Heart left ventricle (tissue), 16 donors: ENCODE measurements around the gene PSMB2. TPM values are rescaled to one million over a fixed set of nuclear protein-coding genes. Genes with fewer than 3 reads are reported as not detected.

Experiments used
- ATAC-seq, 4 donors: fragments of 200-7000 bp; cut with Tn5 transposase; one replicate each; pipeline ENCODE4 v1.9.1; 2020 to 2022; ENCODE audit warnings: moderate library complexity in 4 of 4, mild to moderate bottlenecking in 3 of 4, moderate number of reproducible peaks in 1 of 4
- DNase-seq, 5 donors: peaks; one replicate each; pipeline ENCODE4 v3.0.0-alpha.2; 2020
- H3K27ac ChIP-seq, 12 donors: fragments of 200-600 bp; sonication (generic) in 4 of 12; one replicate each; pipeline versions ENCODE4 v1.5.0 to v1.8.0; 2016 to 2022; ENCODE audit warnings: mild to moderate bottlenecking in 2 of 12
- H3K27me3 ChIP-seq, 9 donors: fragments of 200-600 bp; sonication (generic) in 2 of 9; one replicate each; pipeline versions ENCODE4 v1.5.1 to v1.8.0; 2016 to 2022; ENCODE audit warnings: mild to moderate bottlenecking in 3 of 9
- H3K36me3 ChIP-seq, 9 donors: fragments of 200-600 bp; sonication (generic) in 2 of 9; one replicate each; pipeline versions ENCODE4 v1.5.0 to v1.8.0; 2018 to 2022; ENCODE audit warnings: mild to moderate bottlenecking in 2 of 9
- H3K4me1 ChIP-seq, 12 donors: fragments of 200-600 bp; sonication (generic) in 4 of 12; one replicate each; pipeline versions ENCODE4 v1.5.0 to v1.8.0; 2016 to 2022; ENCODE audit warnings: mild to moderate bottlenecking in 3 of 12
- H3K4me3 ChIP-seq, 12 donors: fragments of 200-600 bp; sonication (generic) in 4 of 12; one replicate each; pipeline versions ENCODE4 v1.5.0 to v1.8.0; 2017 to 2022; ENCODE audit warnings: mild to moderate bottlenecking in 9 of 12, moderate library complexity in 4 of 12
- H3K9me3 ChIP-seq, 12 donors: fragments of 200-600 bp; sonication (generic) in 4 of 12; one replicate each; pipeline versions ENCODE4 v1.5.0 to v1.8.0; 2016 to 2022; ENCODE audit warnings: mild to moderate bottlenecking in 1 of 12
- POLR2A ChIP-seq, 2 donors: fragments of 450-650 bp; IDR thresholded peaks; one replicate each; pipeline ENCODE4 v1.6.1; 2017; ENCODE audit warnings: antibody characterized with exemption in 2 of 2, mild to moderate bottlenecking in 2 of 2, moderate library complexity in 2 of 2
- WGBS, 4 donors: extraction: QIAGEN DNeasy Blood & Tissue Kit in 2 of 4; methylation state at CpG; one replicate each; pipeline versions ENCODE4 v1.1.5 to v1.1.7; 2013 to 2018; 5-methylcytosine and 5-hydroxymethylcytosine counted together
- intact Hi-C, 10 donors: fragments of 100-400 bp; cut with DNase I; formaldehyde crosslinking; loops; one replicate each; pipeline versions ENCODE4 v1.11.1 to v1.14.2; 2022
- polyA plus RNA-seq, 2 donors: library from polyadenylated mRNA; stranded (reverse); fragments of 200-250 nt; gene quantifications; one replicate each; pipeline ENCODE4 v1.2.3, GENCODE V29; 2013
- total RNA-seq, 9 donors: library from RNA; depleted of rRNA in 2 of 9; stranded (reverse); fragments of >200 nt in 2 of 9; fragmentation: NEBNext Ultra II Directional in 3 of 9; extraction: Animal tissue kit (Norgen Biotek cat#: 25700) in 3 of 9; gene quantifications; one replicate each; pipeline versions ENCODE4 v1.1.0 to v1.2.4, GENCODE V29; 2016 to 2023
- TF ChIP-seq, protein P1 (sequence below), 12 donors: fragments of 200-600 bp; sonication (generic) in 4 of 12; IDR thresholded peaks; one replicate each; pipeline versions ENCODE4 v1.5.0 to v1.8.0; 2018 to 2022; ENCODE audit warnings: antibody characterized with exemption in 12 of 12, mild to moderate bottlenecking in 5 of 12
- donor health status: ischemic (EF 13 %, LVEDD 7.1; RV severe dilation, severe dysfunction).
- donor health status: healthy with polysubstance abuse.
- donor health status: DM: no; HTN: yes; CAD: no.
- donor health status: DM: no; HTN: no; CAD: no.
- donor health status: ischemic (EF 25% LVEDD 6.9; RV normal size, moderate dysfunction).
- donor health status: ischemic (EF 25% LVEDD 5.7; RV mildly dilated, moderate dysfunction).
- donor health status: healthy.
- donor health status: DM: yes; HTN: yes; CAD: no.
- donor health status: ischemic (EF 35%, LVEDD 5.7; RV mildly dilated, moderate dysfunction).
- donor health status: nonischemic (EF 11% LVEDD 7.7; RV severe dilation, severe dysfunction).
- donor health status: DM: yes; HTN: yes; CAD: no.
- donor health status: PGD.
- donor health status: ischemic (EF 29% LVEDD 5.4; RV normal size, mild dysfunction).
- donor health status: nonischemic (EF 23%, LVEDD 6.1; RV moderate dilation, normal function).

The PSMB2 gene
- total and polyA plus RNA-seq, 11 donors = 36.3 to 60.0 (median 41.7) TPM

DNA sequence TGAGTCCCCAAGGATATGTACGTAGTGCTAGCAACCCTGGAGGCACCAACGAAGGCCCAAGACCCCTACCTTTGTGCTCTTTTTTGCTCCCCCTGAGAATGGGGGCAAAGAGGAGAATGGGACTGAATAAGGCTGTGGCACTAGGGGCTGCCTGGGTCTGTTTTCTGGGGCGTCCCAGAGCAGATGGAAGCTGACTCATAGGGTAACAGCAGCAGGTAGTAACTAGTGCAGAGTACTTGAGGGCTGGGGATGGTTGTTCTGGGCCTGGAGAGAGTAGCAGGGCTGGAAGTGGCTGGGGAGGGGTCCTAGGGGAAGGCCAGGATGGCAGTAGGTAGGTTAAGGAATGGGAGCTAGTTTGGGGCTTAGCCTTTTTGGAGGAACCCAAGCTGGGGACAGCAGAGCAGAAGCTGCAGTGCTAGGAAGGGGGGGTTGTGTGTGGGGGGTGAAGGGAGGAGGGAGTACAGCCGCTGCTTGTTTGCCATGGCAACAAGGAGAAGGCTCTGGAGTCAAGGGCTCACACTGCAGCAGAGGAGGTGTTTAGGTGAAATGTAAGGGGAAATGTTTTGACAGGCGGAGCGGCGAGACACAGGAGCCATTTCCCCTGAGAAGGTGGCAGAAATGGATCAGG, 81.9 kb downstream of the PSMB2 start:
- TF ChIP-seq, protein P1, sequence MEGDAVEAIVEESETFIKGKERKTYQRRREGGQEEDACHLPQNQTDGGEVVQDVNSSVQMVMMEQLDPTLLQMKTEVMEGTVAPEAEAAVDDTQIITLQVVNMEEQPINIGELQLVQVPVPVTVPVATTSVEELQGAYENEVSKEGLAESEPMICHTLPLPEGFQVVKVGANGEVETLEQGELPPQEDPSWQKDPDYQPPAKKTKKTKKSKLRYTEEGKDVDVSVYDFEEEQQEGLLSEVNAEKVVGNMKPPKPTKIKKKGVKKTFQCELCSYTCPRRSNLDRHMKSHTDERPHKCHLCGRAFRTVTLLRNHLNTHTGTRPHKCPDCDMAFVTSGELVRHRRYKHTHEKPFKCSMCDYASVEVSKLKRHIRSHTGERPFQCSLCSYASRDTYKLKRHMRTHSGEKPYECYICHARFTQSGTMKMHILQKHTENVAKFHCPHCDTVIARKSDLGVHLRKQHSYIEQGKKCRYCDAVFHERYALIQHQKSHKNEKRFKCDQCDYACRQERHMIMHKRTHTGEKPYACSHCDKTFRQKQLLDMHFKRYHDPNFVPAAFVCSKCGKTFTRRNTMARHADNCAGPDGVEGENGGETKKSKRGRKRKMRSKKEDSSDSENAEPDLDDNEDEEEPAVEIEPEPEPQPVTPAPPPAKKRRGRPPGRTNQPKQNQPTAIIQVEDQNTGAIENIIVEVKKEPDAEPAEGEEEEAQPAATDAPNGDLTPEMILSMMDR (IDR thresholded peaks at IDR 0.05) = no peak
- no peak for TF ChIP-seq POLR2A (IDR thresholded peaks at IDR 0.05)
- H3K36me3 ChIP-seq = peaks cover 0 to 29% (median 22%) of the 10 kb centered on the region in 9 donors
- H3K4me1 ChIP-seq = peaks cover 0 to 63% (median 38%) of the 10 kb centered on the region in 12 donors
- H3K27ac ChIP-seq = peak overlapping the region in 3 of 12 donors; percentile 94 to 99 (median 97)
- peak overlapping the region in 1 of 12 donors; percentile 92 for H3K4me3 ChIP-seq
- H3K9me3 ChIP-seq = no peaks in the 10 kb centered on the region
- ATAC-seq = no peak
- no peak for DNase-seq
- 80 to 82% (median 81%) methylated on average over 7 of the region's 7 CpGs for WGBS, 4 donors
- H3K27me3 ChIP-seq = no peaks in the 10 kb centered on the region
- intact Hi-C loops = loop anchor here in 3 of 10 donors (2.0 to 10.0 kb wide), 3 partner anchors 107 to 365 kb away; partner anchors contain the start of gene SFPQ (in 2 of the 3)

DNA sequence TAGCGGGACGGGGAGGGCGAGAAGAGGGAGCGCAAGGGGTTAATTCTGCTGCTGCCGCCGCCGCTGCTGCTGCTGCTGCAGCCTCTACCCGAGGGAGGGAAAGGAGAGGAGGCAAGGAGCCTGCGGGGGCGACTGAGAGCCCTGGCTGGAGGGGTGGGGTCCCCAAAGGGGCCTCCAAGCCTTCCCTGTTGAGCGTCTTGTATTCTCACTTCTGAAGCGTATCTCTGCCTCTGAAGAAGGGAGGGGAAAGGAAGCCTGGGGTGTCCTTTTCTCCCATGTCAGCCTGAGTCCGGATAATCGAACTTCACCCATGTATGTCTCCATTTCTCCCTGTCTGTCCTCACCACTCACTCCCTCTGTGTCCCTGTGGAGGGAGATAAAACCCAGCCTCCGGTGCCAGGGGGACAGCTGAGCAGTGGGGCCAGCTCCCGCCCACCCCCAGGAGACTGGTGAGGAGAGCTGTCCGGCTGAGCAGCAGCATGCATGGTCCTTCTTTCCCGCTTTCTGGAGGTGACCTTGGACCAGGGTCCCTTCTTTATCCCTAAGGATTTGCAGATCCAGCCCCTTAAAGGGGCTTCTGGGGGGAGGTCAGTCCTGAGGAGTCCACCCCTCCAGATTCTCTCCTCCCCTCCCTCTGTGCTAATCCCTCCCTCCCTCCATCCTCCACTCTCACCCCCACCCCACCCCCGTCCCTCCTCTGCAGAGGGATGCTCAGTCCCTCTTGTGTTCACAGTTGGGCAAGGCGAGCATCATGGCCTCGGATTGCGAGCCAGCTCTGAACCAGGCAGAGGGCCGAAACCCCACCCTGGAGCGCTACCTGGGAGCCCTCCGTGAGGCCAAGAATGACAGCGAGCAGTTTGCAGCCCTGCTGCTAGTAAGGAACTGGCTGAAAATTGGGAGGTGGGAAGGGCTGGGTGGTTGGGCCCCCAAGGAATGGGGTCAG, 82.7 kb downstream of the PSMB2 start:
- Histone ChIP-seq H3K27ac (peak overlapping the region; percentile 12 to 99 (median 98)), H3K4me1 (peaks cover 0 to 71% (median 46%) of the 10 kb centered on the region in 12 donors), H3K36me3 (peaks cover 0 to 29% (median 20%) of the 10 kb centered on the region in 9 donors), H3K9me3 (no peaks in the 10 kb centered on the region), H3K27me3 (no peaks in the 10 kb centered on the region), H3K4me3 (peak overlapping the region; percentile 69 to 98 (median 92))
- no peak for DNase-seq
- no peak for TF ChIP-seq POLR2A (IDR thresholded peaks at IDR 0.05)
- intact Hi-C loops = loop anchor here in 3 of 10 donors (2.0 to 10.0 kb wide), 3 partner anchors 106 to 364 kb away; partner anchors contain the start of gene SFPQ (in 2 of the 3)
- 23 to 27% (median 26%) methylated on average over 25 to 26 of the region's 26 CpGs for WGBS, 4 donors
- ATAC-seq = no peak

DNA sequence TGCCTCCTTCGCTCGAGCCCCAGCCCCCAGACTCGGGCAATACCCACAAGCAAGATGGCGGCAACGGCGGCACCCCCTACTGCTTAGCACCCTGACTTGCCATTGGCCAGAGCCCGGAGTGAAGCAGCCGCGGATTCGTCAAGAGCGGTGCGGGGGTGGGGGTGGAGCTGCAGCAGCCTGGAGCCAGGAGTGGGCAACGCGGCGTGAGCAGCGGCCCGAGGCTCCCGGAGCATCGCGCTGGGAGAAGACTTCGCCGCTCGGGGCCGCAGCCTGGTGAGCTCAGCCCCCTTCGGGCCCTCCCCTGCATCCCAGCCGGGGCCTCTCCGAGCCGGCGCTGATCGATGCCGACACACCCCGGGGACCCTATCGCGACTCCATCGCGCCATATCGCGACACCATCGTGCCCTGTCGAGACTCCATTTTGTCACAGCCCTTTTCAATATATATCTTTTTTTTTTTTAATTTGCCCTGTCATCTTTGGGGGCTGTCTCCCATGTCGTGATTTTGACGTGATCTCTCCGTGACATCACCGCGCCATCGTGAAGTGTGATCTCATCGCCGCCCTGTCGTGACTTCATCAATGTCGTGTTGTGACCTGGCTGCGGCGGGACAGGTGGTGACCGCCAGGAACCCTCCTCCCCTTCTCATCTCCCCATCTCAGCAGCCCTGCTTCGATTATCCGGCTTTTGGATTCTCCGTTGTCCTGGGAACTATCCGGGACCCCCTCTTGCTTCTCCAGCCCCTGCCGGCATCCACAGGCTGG, 83.5 kb downstream of the PSMB2 start, which contains the start of gene NCDN:
TSS of gene NCDN (plus strand) at position 189 of the 763 bp plus-strand sequence. CDS start at position 581, 392 bp downstream.
- peak in 1 of 2 donors; percentile 65 for TF ChIP-seq POLR2A (IDR thresholded peaks at IDR 0.05)
- TF ChIP-seq, protein P1 (IDR thresholded peaks at IDR 0.05) = no peak
- H3K36me3 ChIP-seq = peaks cover 0 to 29% (median 22%) of the 10 kb centered on the region in 9 donors
- intact Hi-C loops = loop anchor here in 3 of 10 donors (2.0 to 10.0 kb wide), 3 partner anchors 105 to 363 kb away; partner anchors contain the start of gene SFPQ (in 2 of the 3)
- ATAC-seq (peak; percentile 94 to 97 (median 96)), DNase-seq (peak; percentile 97 to 98 (median 98))
- no peaks in the 10 kb centered on the region for H3K27me3 ChIP-seq
- H3K4me1 ChIP-seq = peaks cover 0 to 75% (median 49%) of the 10 kb centered on the region in 12 donors
- peak within 1 kb of the TSS; percentile 69 to 98 (median 92) for H3K4me3 ChIP-seq
- H3K27ac ChIP-seq = peak within 1 kb of the TSS; percentile 90 to 99 (median 98)
- 0 to 1% (median 0%) methylated on average over 37 to 58 of the region's 58 CpGs for WGBS, 4 donors
- no peaks in the 10 kb centered on the region for H3K9me3 ChIP-seq
